GM23338 (cell line): ENCODE data around the gene KCTD1. TPM values are rescaled to one million over a fixed set of nuclear protein-coding genes. Genes with fewer than 3 reads are reported as not detected.

Experiments used
- ATAC-seq: fragments of 200-7000 bp; cut with Tn5 transposase; 3 replicates; pipeline ENCODE4 v1.9.1; 2020
- DNase-seq: peaks from one replicate; pipeline ENCODE4 v3.0.0-alpha.2; 2015; ENCODE audit warnings: low spot score
- H2AFZ ChIP-seq: fragments of 200-600 bp; sonication (generic); 2 replicates; pipeline ENCODE4 v1.8.0; 2016; ENCODE audit warnings: antibody characterized with exemption, mild to moderate bottlenecking, moderate library complexity
- H3F3A ChIP-seq: fragments of 200-600 bp; sonication (generic); replicated peaks from 2 replicates; pipeline ENCODE4 v1.8.0; 2017; ENCODE audit warnings: antibody characterized with exemption, mixed run types, low read depth
- H3K27ac ChIP-seq: fragments of 200-600 bp; sonication (generic); 2 replicates; pipeline ENCODE4 v1.6.1; 2016; ENCODE audit warnings: low read depth
- H3K27me3 ChIP-seq: fragments of 200-600 bp; sonication (generic); 2 replicates; pipeline ENCODE4 v1.8.0; 2016; ENCODE audit warnings: mild to moderate bottlenecking, mixed run types, moderate library complexity; ENCODE audit not compliant: insufficient read depth
- H3K36me3 ChIP-seq: fragments of 200-600 bp; sonication (generic); 2 replicates; pipeline ENCODE4 v1.8.0; 2016; ENCODE audit warnings: mild to moderate bottlenecking; ENCODE audit not compliant: insufficient read depth
- H3K4me1 ChIP-seq: fragments of 200-600 bp; sonication (generic); 2 replicates; pipeline ENCODE4 v1.8.0; 2016; ENCODE audit warnings: mild to moderate bottlenecking, moderate library complexity; ENCODE audit not compliant: insufficient read depth
- H3K4me2 ChIP-seq: fragments of 200-600 bp; sonication (generic); 2 replicates; pipeline ENCODE4 v1.7.1; 2017; ENCODE audit warnings: mixed run types
- H3K4me3 ChIP-seq: fragments of 200-600 bp; sonication (generic); 2 replicates; pipeline ENCODE4 v1.6.1; 2016; ENCODE audit warnings: mixed run types
- H3K79me2 ChIP-seq: fragments of 200-600 bp; sonication (generic); replicated peaks from 2 replicates; pipeline ENCODE4 v1.8.0; 2017; ENCODE audit warnings: mild to moderate bottlenecking; ENCODE audit not compliant: insufficient read depth
- H3K9me2 ChIP-seq: fragments of 200-600 bp; sonication (generic); 2 replicates; pipeline ENCODE4 v1.8.0; 2017; ENCODE audit not compliant: insufficient read depth
- H4K20me1 ChIP-seq: fragments of 200-600 bp; sonication (generic); replicated peaks from 2 replicates; pipeline ENCODE4 v1.8.0; 2017; ENCODE audit warnings: mild to moderate bottlenecking; ENCODE audit not compliant: insufficient read depth
- H3K27ac Mint-ChIP-seq: 2 replicates; pipeline ENCODE4 v1.8.0; 2020; ENCODE audit warnings: inconsistent platforms, mild to moderate bottlenecking, moderate library complexity, mixed read lengths
- H3K27me3 Mint-ChIP-seq: 3 replicates; pipeline ENCODE4 v1.8.0; 2022; ENCODE audit warnings: low read depth, mild to moderate bottlenecking, moderate library complexity, mixed read lengths, inconsistent platforms; ENCODE audit not compliant: insufficient read depth, poor library complexity
- H3K36me3 Mint-ChIP-seq: 3 replicates; pipeline ENCODE4 v1.8.0; 2021; ENCODE audit warnings: low read depth, mild to moderate bottlenecking, inconsistent platforms, moderate library complexity, mixed read lengths
- H3K4me1 Mint-ChIP-seq: 3 replicates; pipeline ENCODE4 v1.8.0; 2020; ENCODE audit warnings: mild to moderate bottlenecking, inconsistent platforms, mixed read lengths
- H3K4me3 Mint-ChIP-seq: 3 replicates; pipeline ENCODE4 v1.8.0; 2021; ENCODE audit warnings: moderate library complexity, mild to moderate bottlenecking, inconsistent platforms, mixed read lengths
- H3K9me3 Mint-ChIP-seq: 3 replicates; pipeline ENCODE4 v1.8.0; 2020; ENCODE audit warnings: moderate library complexity, mild to moderate bottlenecking, inconsistent platforms, mixed read lengths
- CREB1 ChIP-seq: fragments of 250-450 bp; sonication (Bioruptor Pico); IDR thresholded peaks from 2 replicates; pipeline ENCODE4 v1.5.0; 2020; ENCODE audit warnings: low read depth, mild to moderate bottlenecking, moderate library complexity
- CTCF ChIP-seq, 2 experiments: fragments of 200-600 bp in 1 of 2; sonication (generic) in 1 of 2; conservative IDR thresholded peaks; 2 replicates each; pipeline versions ENCODE4 v1.5.1 to v1.6.1; 2016 to 2017; ENCODE audit warnings: antibody characterized with exemption in 2 of 2, low read depth in 2 of 2, mild to moderate bottlenecking in 2 of 2, moderate library complexity in 1 of 2
- ETS1 ChIP-seq: IDR thresholded peaks from 2 replicates; pipeline ENCODE4 v1.6.1; 2016; ENCODE audit warnings: antibody characterized with exemption
- EZH2 ChIP-seq: fragments of 200-600 bp; sonication (generic); IDR thresholded peaks from one replicate; pipeline ENCODE4 v1.8.0; 2017; ENCODE audit warnings: antibody characterized with exemption, mild to moderate bottlenecking, low read depth; ENCODE audit not compliant: unreplicated experiment
- EZH2phosphoT487 ChIP-seq: fragments of 200-600 bp; sonication (generic); IDR thresholded peaks from one replicate; pipeline ENCODE4 v1.8.1; 2018; ENCODE audit warnings: antibody characterized with exemption; ENCODE audit not compliant: unreplicated experiment
- JUNB ChIP-seq: IDR thresholded peaks from one replicate; pipeline ENCODE4 v1.6.1; 2016; ENCODE audit warnings: antibody characterized with exemption; ENCODE audit not compliant: unreplicated experiment
- NANOG ChIP-seq: IDR thresholded peaks from 2 replicates; pipeline ENCODE4 v1.6.1; 2016; ENCODE audit warnings: antibody characterized with exemption, borderline replicate concordance
- POLR2AphosphoS5 ChIP-seq: IDR thresholded peaks from 2 replicates; pipeline ENCODE4 v1.6.1; 2016; ENCODE audit warnings: antibody characterized with exemption, low read depth
- REST ChIP-seq: IDR thresholded peaks from one replicate; pipeline ENCODE4 v1.6.1; 2018; ENCODE audit warnings: antibody characterized with exemption; ENCODE audit not compliant: unreplicated experiment
- STAT1 ChIP-seq: IDR thresholded peaks from one replicate; pipeline ENCODE4 v1.6.1; 2016; ENCODE audit warnings: antibody characterized with exemption; ENCODE audit not compliant: unreplicated experiment
- ZNF114 ChIP-seq: fragments of 250-450 bp; sonication (Bioruptor Pico); IDR thresholded peaks from 2 replicates; pipeline ENCODE4 v1.5.0; 2020; ENCODE audit warnings: mild to moderate bottlenecking, moderate library complexity
- ZNF331 ChIP-seq: fragments of 250-450 bp; sonication (Bioruptor Pico); IDR thresholded peaks from 2 replicates; pipeline ENCODE4 v1.5.0; 2020; ENCODE audit warnings: low read depth, mild to moderate bottlenecking, moderate library complexity
- ZNF462 ChIP-seq: fragments of 250-450 bp; sonication (Bioruptor Pico); IDR thresholded peaks from 2 replicates; pipeline ENCODE4 v1.5.0; 2020; ENCODE audit warnings: mild to moderate bottlenecking, moderate library complexity
- polyA plus RNA-seq: library from polyadenylated mRNA; unstranded; fragments of >200 nt; fragmentation: Nextera tagmentation; extraction: Ambion mirVana; gene quantifications from 2 replicates; pipeline ENCODE4 v1.2.1, GENCODE V29; 2016
- total RNA-seq: library from RNA; depleted of rRNA; stranded (reverse); fragments of >200 nt; shearing (Covaris generic); gene quantifications from 2 replicates; pipeline ENCODE4 v1.2.3, GENCODE V29; 2014

The KCTD1 gene
- total and polyA plus RNA-seq, 2 experiments from 2014 or later = 7.1 to 20.5 TPM

- TF ChIP-seq CTCF (conservative IDR thresholded peaks at IDR 0.05; ENCODE audit: low read depth in 2 of 2) (no peak), CREB1 (CRISPR knock-in tag) (no peak), EZH2 (no peak), ZNF114 (CRISPR knock-in tag) (no peak), ZNF462 (CRISPR knock-in tag) (no peak), REST (no peak), POLR2AphosphoS5 (no peak), ETS1 (no peak), NANOG (no peak), EZH2phosphoT487 (no peak), JUNB (no peak), ZNF331 (CRISPR knock-in tag) (no peak), STAT1 (no peak)
- Histone ChIP-seq H3K4me1 (peaks cover 38% of the 10 kb centered on the region), H3F3A (peaks cover 9% of the 10 kb centered on the region), H3K9me2 (no peaks in the 10 kb centered on the region), H3K27ac (no peak overlapping the region), H2AFZ (no peak overlapping the region), H3K4me2 (no peak overlapping the region), H3K79me2 (no peaks in the 10 kb centered on the region), H3K27me3 (no peaks in the 10 kb centered on the region), H4K20me1 (no peaks in the 10 kb centered on the region), H3K4me3 (no peak overlapping the region), H3K36me3 (no peaks in the 10 kb centered on the region)
- Mint-ChIP-seq H3K4me1 (peaks cover 28% of the 10 kb centered on the region), H3K4me3 (no peak overlapping the region), H3K27ac (no peak overlapping the region), H3K9me3 (no peaks in the 10 kb centered on the region), H3K36me3 (no peaks in the 10 kb centered on the region), H3K27me3 (no peaks in the 10 kb centered on the region)
- DNase-seq = no peak
- ATAC-seq = no peak
These were observed 73.8 kb downstream of the KCTD1 start for GRCh38 chr18:26474542-26474941.
